HG03439 (cell line): ENCODE results near the gene ZBTB48.

Source experiments
- ATAC-seq: cut with Tn5 transposase; IDR thresholded peaks from one replicate; pipeline ENCODE4 v1.9.1; 2021; ENCODE audit warnings: mild to moderate bottlenecking, moderate library complexity; ENCODE audit not compliant: unreplicated experiment

The ZBTB48 gene

DNA sequence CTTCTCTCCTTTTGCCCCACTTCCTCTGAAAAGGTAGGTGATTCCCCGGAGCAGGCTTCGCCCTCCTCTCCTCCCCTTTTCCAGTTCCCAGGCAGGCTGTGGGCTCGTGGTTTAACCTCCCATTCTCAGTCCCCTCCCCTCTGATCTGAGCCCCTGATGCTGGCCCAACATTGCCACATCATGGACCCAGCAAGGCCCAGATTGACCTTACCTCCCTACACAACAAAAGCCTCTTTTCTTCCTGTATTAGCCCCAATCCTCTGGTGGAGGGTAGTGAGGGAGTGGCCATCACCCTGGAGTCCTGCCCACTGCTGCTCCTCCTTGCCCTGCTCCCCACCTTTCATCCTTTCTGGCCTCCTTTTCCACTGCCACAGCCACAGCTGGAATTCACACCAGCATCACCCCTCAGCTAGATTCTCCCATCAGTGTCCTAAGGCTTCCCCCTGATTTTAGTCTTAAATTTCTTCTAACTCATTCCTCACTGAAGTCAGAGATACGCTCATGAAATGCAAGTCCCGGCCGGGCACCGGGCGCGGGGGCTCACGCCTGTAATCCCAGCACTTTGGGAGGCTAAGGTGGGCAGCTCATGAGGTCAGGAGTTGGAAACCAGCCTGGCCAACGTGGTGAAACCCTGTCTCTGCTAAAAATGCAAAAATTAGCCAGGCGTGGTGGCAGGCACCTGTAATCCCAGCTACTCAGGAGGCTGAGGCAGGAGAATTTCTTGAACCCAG, 7.0 kb upstream of the ZBTB48 start:
- no peak for ATAC-seq

DNA sequence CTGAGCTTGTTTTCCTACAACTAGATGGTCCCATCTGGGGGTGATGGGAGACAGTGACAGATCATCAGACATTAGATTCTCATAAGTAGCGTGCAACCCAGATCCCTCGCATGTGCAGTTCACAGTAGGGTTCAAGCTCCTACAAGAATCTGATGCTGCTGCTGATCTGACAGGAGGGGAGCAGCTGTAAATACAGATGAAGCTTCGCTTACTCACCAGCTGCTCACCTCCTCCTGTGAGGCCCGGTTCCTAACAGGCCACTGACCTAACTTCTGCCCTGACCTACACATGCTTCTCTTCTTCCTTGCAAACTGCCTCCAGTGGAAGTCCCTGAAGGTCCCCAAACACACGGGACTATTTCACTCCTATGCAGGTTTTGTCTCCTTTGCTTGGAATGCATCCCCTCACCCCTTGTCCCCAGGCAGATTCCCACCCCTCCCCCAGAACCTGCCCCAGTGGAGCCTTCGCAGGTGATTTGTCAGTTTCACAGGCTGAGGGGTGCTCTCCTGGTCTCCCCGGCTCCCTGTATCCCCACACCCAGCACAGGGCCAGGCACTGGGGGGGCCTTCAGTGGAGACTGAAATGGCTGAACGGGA, 5.7 kb upstream of the ZBTB48 start:
- ATAC-seq, result no peak

DNA sequence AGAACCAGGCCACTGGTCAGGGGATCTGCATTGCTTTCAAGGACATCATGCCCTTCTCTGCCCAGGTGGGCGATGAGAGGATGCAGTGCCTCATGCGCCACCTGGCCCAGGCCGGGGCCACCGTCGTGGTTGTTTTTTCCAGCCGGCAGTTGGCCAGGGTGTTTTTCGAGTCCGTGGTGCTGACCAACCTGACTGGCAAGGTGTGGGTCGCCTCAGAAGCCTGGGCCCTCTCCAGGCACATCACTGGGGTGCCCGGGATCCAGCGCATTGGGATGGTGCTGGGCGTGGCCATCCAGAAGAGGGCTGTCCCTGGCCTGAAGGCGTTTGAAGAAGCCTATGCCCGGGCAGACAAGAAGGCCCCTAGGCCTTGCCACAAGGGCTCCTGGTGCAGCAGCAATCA, 5.0 kb upstream of the ZBTB48 start:
- no peak for ATAC-seq

DNA sequence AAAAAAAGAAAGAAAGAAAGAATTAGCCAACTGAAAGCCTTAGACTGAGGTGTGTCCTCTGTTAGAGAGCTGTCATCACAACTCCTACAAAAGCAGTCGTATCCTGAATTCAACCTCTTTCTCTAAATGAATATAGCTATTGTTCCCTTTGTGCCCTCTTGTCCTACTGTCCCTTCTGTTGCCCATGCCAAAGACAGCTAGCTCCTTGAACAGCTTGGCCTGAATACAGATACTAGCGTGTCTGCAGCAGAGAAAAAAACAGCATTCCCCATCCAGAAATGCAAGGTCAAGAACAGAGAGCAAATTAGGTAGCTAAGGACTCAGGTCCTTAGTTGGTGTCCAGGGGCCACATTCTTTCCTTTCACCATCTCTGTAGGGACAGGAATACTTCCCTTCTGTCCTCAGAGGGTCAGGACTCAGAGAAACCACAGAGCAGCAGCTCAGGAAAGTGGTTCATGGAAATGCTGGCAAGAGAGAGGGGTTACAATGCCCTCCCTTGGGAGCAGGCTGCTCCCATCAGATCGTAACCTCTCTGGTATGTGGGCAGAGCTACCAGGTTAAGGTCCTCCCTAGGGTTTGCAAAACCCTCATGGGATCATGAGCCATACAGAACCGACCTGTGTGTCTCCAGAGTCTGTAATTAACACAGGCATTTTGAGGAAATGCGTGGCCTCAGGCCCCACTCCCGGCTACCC, 1.8 kb upstream of the ZBTB48 start:
- ATAC-seq, result no peak

DNA sequence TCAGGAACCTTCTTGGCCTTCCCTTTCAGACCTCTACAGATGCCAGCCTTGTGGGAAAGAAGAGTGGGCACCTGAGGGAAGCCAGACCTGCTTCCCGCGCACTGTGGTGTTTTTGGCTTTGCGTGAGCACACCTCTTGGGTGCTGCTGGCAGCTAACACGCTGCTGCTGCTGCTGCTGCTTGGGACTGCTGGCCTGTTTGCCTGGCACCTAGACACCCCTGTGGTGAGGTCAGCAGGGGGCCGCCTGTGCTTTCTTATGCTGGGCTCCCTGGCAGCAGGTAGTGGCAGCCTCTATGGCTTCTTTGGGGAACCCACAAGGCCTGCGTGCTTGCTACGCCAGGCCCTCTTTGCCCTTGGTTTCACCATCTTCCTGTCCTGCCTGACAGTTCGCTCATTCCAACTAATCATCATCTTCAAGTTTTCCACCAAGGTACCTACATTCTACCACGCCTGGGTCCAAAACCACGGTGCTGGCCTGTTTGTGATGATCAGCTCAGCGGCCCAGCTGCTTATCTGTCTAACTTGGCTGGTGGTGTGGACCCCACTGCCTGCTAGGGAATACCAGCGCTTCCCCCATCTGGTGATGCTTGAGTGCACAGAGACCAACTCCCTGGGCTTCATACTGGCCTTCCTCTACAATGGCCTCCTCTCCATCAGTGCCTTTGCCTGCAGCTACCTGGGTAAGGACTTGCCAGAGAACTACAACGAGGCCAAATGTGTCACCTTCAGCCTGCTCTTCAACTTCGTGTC, 995 bp upstream of the ZBTB48 start:
- no peak for ATAC-seq

DNA sequence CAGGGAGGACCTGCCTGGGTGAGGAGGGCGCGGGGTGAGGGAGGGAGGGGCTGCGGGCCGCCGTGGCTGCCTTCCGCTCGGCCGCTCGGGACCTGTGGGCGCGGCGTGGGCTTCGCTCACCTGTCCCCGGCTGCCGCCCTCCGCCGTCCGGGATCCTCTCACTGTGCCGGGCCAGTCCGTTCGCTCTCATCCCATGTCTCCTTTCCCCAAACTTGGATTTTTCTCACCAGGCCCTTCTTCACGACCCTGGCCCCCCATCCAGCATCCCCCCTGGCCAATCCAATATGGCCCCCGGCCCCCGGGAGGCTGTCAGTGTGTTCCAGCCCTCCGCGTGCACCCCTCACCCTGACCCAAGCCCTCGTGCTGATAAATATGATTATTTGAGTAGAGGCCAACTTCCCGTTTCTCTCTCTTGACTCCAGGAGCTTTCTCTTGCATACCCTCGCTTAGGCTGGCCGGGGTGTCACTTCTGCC, 362 bp downstream of the ZBTB48 start:
- ATAC-seq, result no peak

DNA sequence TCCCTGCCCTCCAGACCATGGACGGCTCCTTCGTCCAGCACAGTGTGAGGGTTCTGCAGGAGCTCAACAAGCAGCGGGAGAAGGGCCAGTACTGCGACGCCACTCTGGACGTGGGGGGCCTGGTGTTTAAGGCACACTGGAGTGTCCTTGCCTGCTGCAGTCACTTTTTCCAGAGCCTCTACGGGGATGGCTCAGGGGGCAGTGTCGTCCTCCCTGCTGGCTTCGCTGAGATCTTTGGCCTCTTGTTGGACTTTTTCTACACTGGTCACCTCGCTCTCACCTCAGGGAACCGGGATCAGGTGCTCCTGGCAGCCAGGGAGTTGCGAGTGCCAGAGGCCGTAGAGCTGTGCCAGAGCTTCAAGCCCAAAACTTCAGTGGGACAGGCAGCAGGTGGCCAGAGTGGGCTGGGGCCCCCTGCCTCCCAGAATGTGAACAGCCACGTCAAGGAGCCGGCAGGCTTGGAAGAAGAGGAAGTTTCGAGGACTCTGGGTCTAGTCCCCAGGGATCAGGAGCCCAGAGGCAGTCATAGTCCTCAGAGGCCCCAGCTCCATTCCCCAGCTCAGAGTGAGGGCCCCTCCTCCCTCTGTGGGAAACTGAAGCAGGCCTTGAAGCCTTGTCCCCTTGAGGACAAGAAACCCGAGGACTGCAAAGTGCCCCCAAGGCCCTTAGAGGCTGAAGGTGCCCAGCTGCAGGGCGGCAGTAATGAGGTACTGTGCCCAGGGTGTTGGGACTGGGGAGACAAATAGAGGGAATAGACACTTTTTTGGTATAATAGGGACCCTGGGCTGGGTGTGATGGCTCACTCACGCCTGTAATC, 1.0 kb downstream of the ZBTB48 start:
- no peak for ATAC-seq

DNA sequence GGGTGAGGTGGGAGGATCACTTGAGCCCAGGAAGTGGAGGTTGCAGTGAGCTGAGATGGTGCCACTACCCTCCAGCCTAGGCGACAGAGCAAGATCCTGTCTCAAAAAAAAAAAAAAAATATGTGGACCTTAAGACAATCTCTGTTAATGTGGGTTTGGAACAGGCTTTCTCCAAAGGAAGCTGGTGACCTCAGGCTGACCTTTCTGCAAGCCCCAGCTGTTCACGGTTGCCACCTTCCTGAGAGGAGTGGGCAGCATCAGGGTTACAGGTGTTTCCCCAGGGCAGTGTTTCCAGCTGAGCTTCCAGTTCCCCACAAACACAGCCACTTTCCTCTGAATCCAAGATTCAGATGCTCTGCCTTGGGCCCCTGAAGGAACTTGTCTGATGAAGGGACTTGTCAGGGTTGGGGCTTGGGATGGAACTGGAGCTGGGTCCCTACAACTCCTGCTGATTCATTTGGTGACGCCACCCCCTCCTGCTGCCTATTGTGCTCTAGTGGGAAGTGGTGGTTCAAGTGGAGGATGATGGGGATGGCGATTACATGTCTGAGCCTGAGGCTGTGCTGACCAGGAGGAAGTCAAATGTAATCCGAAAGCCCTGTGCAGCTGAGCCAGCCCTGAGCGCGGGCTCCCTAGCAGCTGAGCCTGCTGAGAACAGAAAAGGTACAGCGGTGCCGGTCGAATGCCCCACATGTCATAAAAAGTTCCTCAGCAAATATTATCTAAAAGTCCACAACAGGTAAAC, 1.9 kb downstream of the ZBTB48 start:
- no peak for ATAC-seq

DNA sequence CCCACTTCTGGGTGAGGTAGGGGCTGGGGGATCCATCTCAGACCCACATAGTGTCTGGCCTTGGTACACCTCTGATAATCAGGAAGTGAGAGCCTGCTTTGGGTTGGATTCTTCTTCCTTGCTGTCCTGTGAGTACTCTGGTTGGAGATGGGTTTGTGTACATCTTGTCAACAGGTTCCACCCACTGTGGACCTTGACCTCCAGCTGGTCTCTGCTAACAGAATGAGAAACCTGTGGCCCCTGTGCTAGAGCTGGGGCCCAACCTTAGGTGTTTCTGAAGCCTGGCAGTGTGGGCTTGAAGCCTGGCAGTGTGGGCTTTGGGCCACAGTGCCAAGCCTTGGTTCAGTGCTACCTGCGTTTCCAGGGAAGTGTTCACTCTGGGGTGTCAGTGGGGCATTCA, 2.6 kb downstream of the ZBTB48 start:
- ATAC-seq, result no peak

DNA sequence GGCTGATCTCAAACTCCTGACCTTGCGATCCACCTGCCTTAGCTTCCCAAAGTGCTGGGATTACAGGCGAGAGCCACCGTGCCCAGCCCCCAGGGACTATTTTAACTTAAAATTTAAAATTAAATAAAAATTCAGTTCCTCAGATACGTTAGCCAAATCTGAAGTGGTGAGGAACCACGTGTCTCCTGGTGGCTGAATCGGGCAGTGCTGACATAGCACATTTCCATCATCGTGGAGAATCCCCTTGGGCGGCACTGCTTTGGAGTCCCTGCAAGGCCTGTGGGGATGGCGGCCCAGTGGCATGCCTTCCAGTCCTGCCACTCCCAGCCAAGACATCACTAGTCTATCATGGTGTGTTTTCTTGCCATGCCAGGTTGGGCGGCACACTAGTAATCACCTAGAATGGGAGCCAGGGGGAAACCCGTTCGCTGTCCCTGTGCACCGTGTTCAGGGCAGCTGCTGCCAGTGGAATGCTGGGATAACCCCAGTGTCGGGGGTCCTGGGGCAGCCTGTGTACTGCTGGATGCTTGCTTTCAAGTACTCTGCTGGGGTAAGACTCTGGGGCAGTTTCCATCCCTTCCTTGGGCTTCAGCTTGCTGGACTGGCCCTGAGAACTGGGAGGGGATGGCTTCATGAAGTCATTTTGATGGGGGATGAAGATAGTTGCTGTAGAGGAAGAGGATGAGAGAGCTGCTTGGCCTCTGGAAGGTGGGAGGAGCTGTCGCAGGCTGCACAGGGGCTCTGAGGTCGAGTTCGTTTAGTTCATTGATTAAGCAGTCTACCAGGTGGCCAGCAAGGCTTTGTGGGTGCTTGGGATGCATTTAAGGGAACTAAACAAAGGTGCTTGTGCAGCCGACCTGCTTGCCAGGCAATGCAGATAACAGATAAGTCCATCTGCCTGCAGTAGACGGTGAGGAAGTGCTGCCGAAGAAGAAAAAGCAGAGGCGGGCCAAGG, 4.6 kb downstream of the ZBTB48 start:
- no peak for ATAC-seq

DNA sequence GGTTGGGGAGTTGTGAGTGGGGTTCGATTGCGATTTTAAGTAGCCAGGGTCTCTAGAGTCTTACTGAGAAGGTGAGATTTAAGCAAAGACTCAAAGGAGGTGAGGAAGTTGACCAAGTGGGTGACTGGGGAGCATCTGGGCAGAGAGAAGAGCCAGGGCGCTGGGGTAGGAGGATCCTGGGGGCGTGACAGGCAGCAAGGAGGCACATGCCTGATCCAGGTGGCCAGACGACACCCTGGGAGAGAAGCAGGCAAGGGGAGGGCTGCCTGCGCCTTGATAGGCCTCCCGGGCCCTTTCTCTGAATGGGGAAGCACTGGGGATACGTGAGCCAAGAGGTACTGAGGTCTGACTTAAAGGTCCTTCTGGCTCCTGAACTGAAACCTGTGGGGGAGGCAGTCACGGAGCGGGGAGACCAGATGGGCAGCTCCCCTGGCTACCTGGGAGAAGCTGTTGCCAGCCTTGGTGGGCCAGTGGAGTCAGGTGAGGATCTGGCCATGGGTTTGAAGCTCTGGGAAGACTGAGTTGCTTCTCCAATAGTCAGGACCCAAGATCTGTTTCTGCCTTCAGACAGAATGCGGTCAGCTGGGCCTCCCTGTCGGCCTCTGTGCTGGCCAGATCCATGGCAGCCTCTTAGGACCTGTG, 5.4 kb downstream of the ZBTB48 start:
- ATAC-seq, result no peak

DNA sequence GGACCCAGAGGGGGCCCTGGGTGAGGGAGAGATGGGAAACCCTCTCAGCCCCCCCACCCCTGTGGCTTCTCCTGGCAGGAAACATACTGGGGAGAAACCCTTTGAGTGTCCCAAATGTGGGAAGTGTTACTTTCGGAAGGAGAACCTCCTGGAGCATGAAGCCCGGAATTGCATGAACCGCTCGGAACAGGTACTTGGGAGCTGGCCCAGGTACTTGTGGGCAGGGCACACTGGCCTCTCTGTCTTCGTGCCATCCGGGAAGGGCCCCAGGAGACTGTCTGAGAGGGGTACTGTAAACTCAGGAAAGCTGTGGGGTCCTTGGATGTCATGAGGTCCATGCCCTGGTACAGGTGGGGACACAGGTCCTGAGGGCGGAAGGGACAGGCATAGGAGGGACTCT, 6.0 kb downstream of the ZBTB48 start:
- no peak for ATAC-seq

DNA sequence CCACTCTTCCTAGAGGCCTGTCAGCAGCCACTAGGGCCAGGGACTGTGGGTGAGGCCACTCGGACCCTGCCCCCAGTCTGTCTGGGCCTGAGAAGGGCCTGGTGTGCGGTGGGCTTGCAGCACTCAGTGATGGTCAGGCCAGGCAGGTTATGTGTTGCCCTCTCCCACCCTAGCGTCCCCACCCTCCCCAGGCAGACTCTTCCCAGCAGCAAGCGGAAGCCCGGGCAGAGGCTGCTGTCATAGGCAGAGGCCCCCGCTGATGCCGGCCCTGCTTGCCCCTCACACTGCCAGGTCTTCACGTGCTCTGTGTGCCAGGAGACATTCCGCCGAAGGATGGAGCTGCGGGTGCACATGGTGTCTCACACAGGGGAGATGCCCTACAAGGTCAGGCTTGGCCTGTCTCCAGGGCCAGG, 6.6 kb downstream of the ZBTB48 start:
- no peak for ATAC-seq

DNA sequence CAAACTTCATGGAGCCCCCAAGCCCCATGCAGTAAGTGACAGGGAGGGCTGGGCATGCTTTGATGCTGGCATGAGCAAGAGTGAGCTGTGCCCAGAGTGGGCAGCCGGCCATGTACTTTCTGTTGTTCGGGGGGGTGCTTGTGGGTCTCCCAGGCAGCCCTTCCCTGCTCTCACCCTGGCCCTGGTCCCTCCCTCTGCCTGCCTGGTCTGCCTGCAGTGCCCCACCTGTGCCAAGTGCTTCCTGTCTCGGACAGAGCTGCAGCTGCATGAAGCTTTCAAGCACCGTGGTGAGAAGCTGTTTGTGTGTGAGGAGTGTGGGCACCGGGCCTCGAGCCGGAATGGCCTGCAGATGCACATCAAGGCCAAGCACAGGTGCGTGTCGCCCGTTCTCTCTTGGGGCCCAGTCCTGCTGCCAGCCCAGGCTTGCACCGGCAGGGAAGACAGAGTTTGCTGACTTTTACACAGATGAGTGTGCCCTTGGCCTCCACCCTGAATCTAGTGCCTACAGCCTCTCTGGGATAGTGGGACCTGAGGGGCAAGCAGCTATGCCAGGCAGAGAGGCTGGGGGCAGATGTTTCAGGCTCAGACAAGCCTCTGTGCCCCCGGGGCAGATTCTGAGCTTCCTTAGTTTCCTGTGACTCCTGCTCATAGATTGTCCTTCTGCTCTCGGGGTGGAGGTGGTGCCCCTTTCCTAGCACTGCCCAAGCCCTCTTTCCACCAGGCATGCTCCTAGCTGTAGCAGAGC, 7.6 kb downstream of the ZBTB48 start:
- no peak for ATAC-seq

DNA sequence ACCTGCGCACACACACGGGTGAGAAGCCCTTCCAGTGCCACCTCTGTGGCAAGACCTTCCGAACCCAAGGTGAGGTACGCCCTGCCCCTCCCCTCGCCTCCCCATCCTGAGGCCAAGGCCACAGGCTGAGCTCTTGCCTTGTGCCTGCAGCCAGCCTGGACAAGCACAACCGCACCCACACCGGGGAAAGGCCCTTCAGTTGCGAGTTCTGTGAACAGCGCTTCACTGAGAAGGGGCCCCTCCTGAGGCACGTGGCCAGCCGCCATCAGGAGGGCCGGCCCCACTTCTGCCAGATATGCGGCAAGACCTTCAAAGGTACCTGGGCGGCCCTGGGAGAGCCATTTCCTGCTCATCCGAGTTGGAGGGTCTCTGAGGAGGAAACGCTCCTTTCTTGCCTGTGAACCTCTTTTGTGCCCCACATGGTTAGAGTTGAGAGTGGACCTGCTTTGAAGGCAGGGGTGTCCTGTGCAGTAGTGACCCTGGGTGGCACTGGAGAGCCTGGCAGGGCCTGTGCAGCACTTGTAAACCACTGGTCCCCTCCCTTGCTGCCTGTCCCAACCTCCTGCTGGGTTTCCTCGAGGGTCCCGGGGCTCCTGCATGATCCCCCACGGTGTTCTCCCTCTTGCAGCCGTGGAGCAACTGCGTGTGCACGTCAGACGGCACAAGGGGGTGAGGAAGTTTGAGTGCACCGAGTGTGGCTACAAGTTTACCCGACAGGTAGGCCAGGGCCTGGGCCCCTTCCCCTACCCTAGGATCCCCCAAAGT, 8.5 kb downstream of the ZBTB48 start:
- ATAC-seq, result no peak

DNA sequence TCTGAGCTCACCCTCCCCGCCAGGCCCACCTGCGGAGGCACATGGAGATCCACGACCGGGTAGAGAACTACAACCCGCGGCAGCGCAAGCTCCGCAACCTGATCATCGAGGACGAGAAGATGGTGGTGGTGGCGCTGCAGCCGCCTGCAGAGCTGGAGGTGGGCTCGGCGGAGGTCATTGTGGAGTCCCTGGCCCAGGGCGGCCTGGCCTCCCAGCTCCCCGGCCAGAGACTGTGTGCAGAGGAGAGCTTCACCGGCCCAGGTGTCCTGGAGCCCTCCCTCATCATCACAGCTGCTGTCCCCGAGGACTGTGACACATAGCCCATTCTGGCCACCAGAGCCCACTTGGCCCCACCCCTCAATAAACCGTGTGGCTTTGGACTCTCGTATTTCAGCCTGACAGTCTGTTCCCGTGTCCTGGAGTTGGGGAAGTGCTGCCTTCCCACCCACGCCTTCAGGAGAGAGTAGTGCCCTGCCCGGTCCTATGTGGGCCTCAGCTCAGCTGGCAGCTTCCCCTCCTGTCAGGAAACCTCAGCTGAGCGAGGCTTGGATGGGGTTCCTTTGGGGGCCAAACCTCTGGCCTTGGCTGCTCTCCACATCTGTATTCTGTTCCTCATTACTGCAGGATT, 9.2 kb downstream of the ZBTB48 start:
- no peak for ATAC-seq
